HepG2 (cell line): ENCODE measurements around the gene RSPH9. TPM values are rescaled to one million over a fixed set of nuclear protein-coding genes. Genes with fewer than 3 reads are reported as not detected.

ENCODE experiments used
- ATAC-seq: fragments of 200-7000 bp; cut with Tn5 transposase; 3 replicates; pipeline ENCODE4 v1.9.1; 2020; ENCODE audit warnings: mild to moderate bottlenecking, moderate library complexity
- BruUV-seq: library from RNA; stranded (reverse); fragments of 400-500 nt; replicated peaks from 2 replicates; lab custom pipeline; 2021; lab: Mats Ljungman, UMichigan
- CTCF ChIA-PET: fragments of 300-600 bp; formaldehyde crosslinking; extraction: SDS; loops from one replicate; lab custom pipeline; 2021; ENCODE audit warnings: low total read pairs, inconsistent platforms, low intra/inter-chr PET ratio; lab: Yijun Ruan, JAX
- POLR2A ChIA-PET: fragments of 350-600 bp; sonication (Branson Sonifier 250); formaldehyde crosslinking; loops from one replicate; lab custom pipeline; 2020; ENCODE audit warnings: antibody characterized with exemption, inconsistent platforms; lab: Yijun Ruan, JAX
- DNase-seq: peaks from one replicate; pipeline ENCODE4 v3.0.0-alpha.2; 2015; ENCODE audit warnings: low spot score
- FAIRE-seq: peaks from 3 replicates; lab custom pipeline; 2011; peaks lifted over from hg19 to GRCh38; lab: Jason Lieb, UNC
- H2AFZ ChIP-seq: one replicate; pipeline ENCODE4 v1.6.1; 2011; ENCODE audit warnings: low read length, inconsistent platforms
- H3K27ac ChIP-seq: fragments of 300-600 bp; 3 replicates; pipeline ENCODE4 v1.8.0; 2011; ENCODE audit warnings: mixed run types, mild to moderate bottlenecking, mixed read lengths, low read length, inconsistent platforms; ENCODE audit not compliant: insufficient read depth; ENCODE audit errors: extremely low read length
- H3K27me3 ChIP-seq, 2 experiments: fragments of 200-600 bp in 1 of 2; 2 replicates in 1 of 2; 3 replicates in 1 of 2; pipeline versions ENCODE4 v1.6.0 to v1.8.0; 2011; ENCODE audit warnings: low read length in 2 of 2, mild to moderate bottlenecking in 2 of 2, moderate library complexity in 2 of 2, inconsistent platforms in 1 of 2; ENCODE audit not compliant: insufficient read depth in 2 of 2, control insufficient read depth in 1 of 2
- H3K36me3 ChIP-seq, 2 experiments: fragments of 200-600 bp in 1 of 2; replicated peaks in 1 of 2; 2 replicates in 1 of 2; 3 replicates in 1 of 2; pipeline versions ENCODE4 v1.5.1 to v1.8.0; 2011; ENCODE audit warnings: low read length in 2 of 2, inconsistent platforms in 1 of 2; ENCODE audit not compliant: insufficient read depth in 2 of 2, control insufficient read depth in 1 of 2
- H3K4me1 ChIP-seq: 2 replicates; pipeline ENCODE4 v1.5.1; 2012; ENCODE audit warnings: low read length, inconsistent platforms; ENCODE audit not compliant: insufficient read depth
- H3K4me2 ChIP-seq: 2 replicates; pipeline ENCODE4 v1.6.0; 2011; ENCODE audit warnings: low read depth, low read length, inconsistent platforms
- H3K4me3 ChIP-seq, 3 experiments: fragments of 200-600 bp in 1 of 3; sonication (generic), shearing (Covaris generic) in 1 of 3; replicated peaks in 1 of 3; 2 replicates each; pipeline ENCODE4 v1.5.1; 2011 to 2016; ENCODE audit warnings: low read length in 3 of 3, inconsistent platforms in 2 of 3, low read depth in 2 of 3, mild to moderate bottlenecking in 2 of 3, control low read depth in 1 of 3, mixed read lengths in 1 of 3; ENCODE audit not compliant: insufficient read depth in 1 of 3
- H3K79me2 ChIP-seq: one replicate; pipeline ENCODE4 v1.6.1; 2011; ENCODE audit warnings: low read length, inconsistent platforms; ENCODE audit not compliant: insufficient read depth
- H3K9ac ChIP-seq: 2 replicates; pipeline ENCODE4 v1.6.0; 2011; ENCODE audit warnings: mild to moderate bottlenecking, low read depth, low read length, inconsistent platforms; ENCODE audit not compliant: insufficient read depth
- H3K9me3 ChIP-seq: 2 replicates; pipeline ENCODE4 v1.5.1; 2012; ENCODE audit warnings: mild to moderate bottlenecking, low read length
- H4K20me1 ChIP-seq: 2 replicates; pipeline ENCODE4 v1.6.0; 2011; ENCODE audit warnings: inconsistent platforms, mild to moderate bottlenecking, low read length, moderate library complexity; ENCODE audit not compliant: insufficient read depth
- ETV6 ChIP-seq: sonication (generic); formaldehyde crosslinking; conservative IDR thresholded peaks from 2 replicates; pipeline ENCODE4 v1.4.0; 2020; ENCODE audit warnings: missing genetic modification reagents
- ISL2 ChIP-seq: sonication (generic); formaldehyde crosslinking; IDR thresholded peaks from 2 replicates; pipeline ENCODE4 v1.5.0; 2020; ENCODE audit warnings: missing genetic modification reagents
- MEIS2 ChIP-seq: sonication (generic); formaldehyde crosslinking; IDR thresholded peaks from 2 replicates; pipeline ENCODE4 v1.9.0; 2021; ENCODE audit warnings: mild to moderate bottlenecking, missing genetic modification reagents
- MYC ChIP-seq: sonication (generic); formaldehyde crosslinking; IDR thresholded peaks from 2 replicates; pipeline ENCODE4 v1.9.0; 2021; ENCODE audit warnings: missing genetic modification reagents, borderline replicate concordance
- NRL ChIP-seq: sonication (generic); formaldehyde crosslinking; IDR thresholded peaks from 2 replicates; pipeline ENCODE4 v1.5.0; 2020; ENCODE audit warnings: missing genetic modification reagents, mild to moderate bottlenecking, moderate library complexity, borderline replicate concordance
- ONECUT2 ChIP-seq: sonication (generic); formaldehyde crosslinking; IDR thresholded peaks from 2 replicates; pipeline ENCODE4 v1.4.0; 2020; ENCODE audit warnings: missing genetic modification reagents
- ZBTB38 ChIP-seq: sonication (generic); formaldehyde crosslinking; IDR thresholded peaks from 2 replicates; pipeline ENCODE4 v1.5.1; 2020; ENCODE audit warnings: mild to moderate bottlenecking, missing genetic modification reagents
- ZMYM2 ChIP-seq: sonication (generic); formaldehyde crosslinking; IDR thresholded peaks from 2 replicates; pipeline ENCODE4 v1.8.0; 2022; ENCODE audit warnings: mild to moderate bottlenecking, missing genetic modification reagents
- ZNF367 ChIP-seq: sonication (generic); formaldehyde crosslinking; IDR thresholded peaks from 2 replicates; pipeline ENCODE4 v1.4.0; 2020; ENCODE audit warnings: missing genetic modification reagents, borderline replicate concordance
- ZNF619 ChIP-seq: sonication (generic); formaldehyde crosslinking; IDR thresholded peaks from 2 replicates; pipeline ENCODE4 v1.4.0; 2020; ENCODE audit warnings: mild to moderate bottlenecking, missing genetic modification reagents
- ZNF629 ChIP-seq: sonication (generic); formaldehyde crosslinking; conservative IDR thresholded peaks from 2 replicates; pipeline ENCODE4 v1.5.0; 2020; ENCODE audit warnings: missing genetic modification reagents
- ZNF709 ChIP-seq: sonication (generic); formaldehyde crosslinking; IDR thresholded peaks from 2 replicates; pipeline ENCODE4 v1.5.0; 2020; ENCODE audit warnings: mild to moderate bottlenecking, missing genetic modification reagents
- ZNF768 ChIP-seq: sonication (generic); formaldehyde crosslinking; IDR thresholded peaks from 2 replicates; pipeline ENCODE4 v1.4.0; 2020; ENCODE audit warnings: missing genetic modification reagents
- ZNF780A ChIP-seq: sonication (generic); formaldehyde crosslinking; IDR thresholded peaks from 2 replicates; pipeline ENCODE4 v1.8.0; 2022; ENCODE audit warnings: mild to moderate bottlenecking, missing genetic modification reagents, moderate library complexity
- WGBS: methylation state at CpG from one replicate; pipeline ENCODE4 v1.1.6; 2017; ENCODE audit warnings: low lambda C conversion rate; 5-methylcytosine and 5-hydroxymethylcytosine counted together
- in situ Hi-C: cut with HindIII; loops from 2 replicates; pipeline ENCODE4 v1.10.0; 2017; ENCODE audit warnings: low pct_unique_long_range_greater_than_20kb; ENCODE audit not compliant: extremely low pct_ligation_motif_present
- intact Hi-C: fragments of 100-400 bp; cut with micrococcal nuclease; formaldehyde crosslinking; loops from one replicate; pipeline ENCODE4 v1.10.0; 2022; ENCODE audit not compliant: unreplicated experiment
- polyA plus RNA-seq, 8 experiments: library from polyadenylated mRNA; depleted of rRNA in 3 of 8; stranded (reverse) in 7 of 8; unstranded in 1 of 8; fragments of >200 nt; fragmentation: Illumina TruSeq in 4 of 8; extraction: Trizol in 4 of 8; gene quantifications; 2 replicates each; pipeline versions ENCODE4 v1.2.1 to v1.2.3, GENCODE V29; 2011 to 2016; ENCODE audit warnings: low read depth in 4 of 8, missing spikeins in 1 of 8, mixed read lengths in 1 of 8; ENCODE audit not compliant: insufficient read depth in 1 of 8
- total RNA-seq, 5 experiments: library from RNA; depleted of rRNA; stranded (reverse); fragments of >200 nt; fragmentation: Illumina TruSeq; extraction: Trizol; gene quantifications; 2 replicates each; pipeline ENCODE4 v1.2.3, GENCODE V29; 2016; ENCODE audit warnings: low read depth in 1 of 5
- TF ChIP-seq, protein P1 (sequence below): sonication (generic); formaldehyde crosslinking; IDR thresholded peaks from 2 replicates; pipeline ENCODE4 v1.4.0; 2020; ENCODE audit warnings: mild to moderate bottlenecking, low read depth, missing genetic modification reagents

The RSPH9 gene
- total and polyA plus RNA-seq, 2 of the 13 experiments (the other 11 are each of a cell fraction or from before 2014, with no cell fraction given) = 0.04 TPM; not detected in 1

DNA sequence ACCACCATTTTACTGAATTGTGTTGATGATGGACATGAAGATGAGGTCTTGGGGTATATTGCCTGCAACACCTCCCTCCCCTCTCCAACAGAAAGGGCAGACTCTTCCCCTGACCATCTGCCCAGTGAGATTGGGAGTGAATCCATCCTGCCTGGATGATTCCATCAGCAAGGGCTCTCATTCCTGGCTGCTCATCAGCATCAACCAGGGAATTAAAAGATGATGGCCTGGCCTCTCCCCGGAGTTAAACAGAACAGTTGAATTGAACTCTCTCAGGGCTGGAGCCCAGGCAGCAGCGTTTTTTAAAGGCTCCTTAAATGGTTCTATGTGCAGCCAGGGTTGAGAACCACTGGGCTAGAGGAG is 57.3 kb downstream of the RSPH9 start:
- POLR2A ChIA-PET = no interaction called here
- intact Hi-C loops = loop anchor here (2.0 kb wide), 1 partner anchor 29 kb away; no protein-coding TSS in a partner anchor
- Histone ChIP-seq H3K4me2 (peak overlapping the region; percentile 85), H3K4me1 (peaks cover 90% of the 10 kb centered on the region), H3K27me3 (peaks cover 0 to 19% of the 10 kb centered on the region in 2 experiments; a peak in 3 of 5 replicates), H3K79me2 (no peaks in the 10 kb centered on the region), H4K20me1 (no peaks in the 10 kb centered on the region), H3K4me3 (peak overlapping the region in 2 of 3 experiments; percentile 24 to 54; a peak in 2 of 6 replicates), H3K9me3 (no peaks in the 10 kb centered on the region), H3K9ac (peak overlapping the region; percentile 28; the same call in 1 of the 2 replicates), H2AFZ (peak overlapping the region; percentile 8), H3K36me3 (no peaks in the 10 kb centered on the region), H3K27ac (no peak overlapping the region)
- CTCF ChIA-PET = no interaction called here
- no TSS peak for BruUV-seq
- no peak for FAIRE-seq
- TF ChIP-seq, protein P1, sequence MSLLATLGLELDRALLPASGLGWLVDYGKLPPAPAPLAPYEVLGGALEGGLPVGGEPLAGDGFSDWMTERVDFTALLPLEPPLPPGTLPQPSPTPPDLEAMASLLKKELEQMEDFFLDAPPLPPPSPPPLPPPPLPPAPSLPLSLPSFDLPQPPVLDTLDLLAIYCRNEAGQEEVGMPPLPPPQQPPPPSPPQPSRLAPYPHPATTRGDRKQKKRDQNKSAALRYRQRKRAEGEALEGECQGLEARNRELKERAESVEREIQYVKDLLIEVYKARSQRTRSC (CRISPR knock-in tag) = 0 out of 2 replicates have a peak, but pooled peaks have one; percentile 18
- TF ChIP-seq ZNF367 (CRISPR knock-in tag) = no peak
- 0 out of 2 replicates have a peak, but pooled peaks have one; percentile 10 for TF ChIP-seq ZBTB38 (CRISPR knock-in tag)
- 0% methylated on average over 2 of the region's 2 CpGs for WGBS
- DNase-seq = no peak
- no peak for ATAC-seq
- in situ Hi-C loops = no loop called here

DNA sequence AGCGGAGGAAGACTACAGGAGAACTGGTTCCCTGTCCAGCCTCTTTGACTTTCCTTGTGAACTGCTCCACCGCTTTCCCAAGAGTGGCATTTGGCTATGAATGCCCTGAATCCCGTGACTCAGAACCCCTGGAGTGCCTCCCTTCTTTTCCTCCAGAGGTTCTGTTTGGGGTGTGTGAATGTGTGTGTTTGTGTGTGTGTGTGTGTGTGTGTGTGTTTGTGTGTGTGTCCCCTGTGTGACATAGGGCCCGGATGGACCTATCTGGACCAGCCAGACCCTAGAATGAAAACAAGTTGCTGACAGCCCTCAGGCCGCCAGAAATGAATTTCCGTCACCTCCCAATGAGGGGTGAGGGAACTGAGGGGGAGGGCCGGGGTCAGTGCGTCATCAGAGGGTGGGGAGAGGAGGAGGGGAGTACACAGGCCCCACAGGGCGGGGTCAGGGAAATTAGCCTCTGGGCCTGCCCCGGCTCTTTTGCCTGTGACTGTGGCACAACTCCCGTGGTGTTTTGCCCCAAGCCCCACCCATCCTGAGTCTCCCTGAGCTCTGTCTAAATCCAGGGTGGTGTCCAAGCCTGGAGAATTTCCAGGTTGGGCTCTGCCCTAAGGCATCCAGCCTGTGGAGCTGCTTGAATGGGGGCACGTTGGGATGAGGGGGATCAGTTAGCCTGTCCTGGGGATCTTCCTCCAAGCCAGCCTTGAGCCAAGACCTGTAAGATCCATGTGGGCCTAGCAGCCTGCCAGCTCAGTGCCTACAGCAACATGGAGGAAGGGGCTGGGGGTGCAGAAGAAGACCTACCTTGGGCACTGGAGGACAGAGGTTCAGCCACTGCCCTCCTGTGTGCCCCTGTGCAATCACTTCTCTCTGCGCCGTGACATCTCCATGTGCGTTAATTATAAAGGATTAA is 58.0 kb downstream of the RSPH9 start:
- WGBS = 18% methylated on average over 14 of the region's 15 CpGs
- BruUV-seq = no TSS peak
- Histone ChIP-seq H4K20me1 (no peaks in the 10 kb centered on the region), H3K4me2 (peak overlapping the region; percentile 85), H3K27me3 (peaks cover 0 to 19% of the 10 kb centered on the region in 2 experiments; a peak in 3 of 5 replicates), H3K9ac (peak overlapping the region; percentile 28; the same call in 1 of the 2 replicates), H3K4me3 (peak overlapping the region in 2 of 3 experiments; percentile 24 to 54; a peak in 3 of 6 replicates), H3K36me3 (no peaks in the 10 kb centered on the region), H3K79me2 (no peaks in the 10 kb centered on the region), H3K27ac (no peak overlapping the region), H3K9me3 (no peaks in the 10 kb centered on the region), H2AFZ (peak overlapping the region; percentile 8), H3K4me1 (peaks cover 96% of the 10 kb centered on the region)
- in situ Hi-C loops (no loop called here), intact Hi-C loops (loop anchor here (2.0 kb wide), 1 partner anchor 30 kb away; no protein-coding TSS in a partner anchor)
- DNase-seq (peak; percentile 93), ATAC-seq (peak; percentile 80), FAIRE-seq (peak; percentile 66)
- ChIA-PET CTCF (no interaction called here), POLR2A (interaction anchor here (0.6 to 1.4 kb wide), 9 partner anchors 15 to 489 kb away, joined by 3 to 5 read pairs (median 3); partner anchors contain the start of genes GTPBP2, MAD2L1BP and MRPS18A)
- no peak; the same call in 1 of the 2 replicates for TF ChIP-seq ZNF619
- TF ChIP-seq NRL (CRISPR knock-in tag) = no peak
- peak; percentile 51; the same call in 1 of the 2 replicates for TF ChIP-seq MYC (CRISPR knock-in tag)
- TF ChIP-seq ETV6 (CRISPR knock-in tag) = no peak
- 0 out of 2 replicates have a peak, but pooled peaks have one; percentile 20 for TF ChIP-seq MEIS2 (CRISPR knock-in tag)
- TF ChIP-seq ONECUT2 (CRISPR knock-in tag) = no peak
- TF ChIP-seq ZNF629 (CRISPR knock-in tag) = no peak
- TF ChIP-seq ZNF780A = no peak
- TF ChIP-seq ISL2 = no peak
- no peak for TF ChIP-seq ZNF709 (CRISPR knock-in tag)
- TF ChIP-seq, protein P1 (CRISPR knock-in tag) = 0 out of 2 replicates have a peak, but pooled peaks have one; percentile 30
- no peak for TF ChIP-seq ZNF768 (CRISPR knock-in tag)
- TF ChIP-seq ZMYM2 (CRISPR knock-in tag) = no peak
